Measurements from ENCODE around the gene WDFY4.

The WDFY4 gene

GRCh38 chr10:48890888-48891850 lies 206.5 kb downstream of the WDFY4 start:
- DNase-seq = no peak

- DNase-seq = no peak
Observed at GRCh38 chr10:48894911-48895802, 210.5 kb downstream of the WDFY4 start.

- DNase-seq = no peak
Observed at GRCh38 chr10:48895803-48896195, 211.1 kb downstream of the WDFY4 start.

- DNase-seq = no peak
Observed at GRCh38 chr10:48896756-48897440, 212.2 kb downstream of the WDFY4 start.

GRCh38 chr10:48897441-48897790 lies 212.7 kb downstream of the WDFY4 start:
- DNase-seq = no peak

GRCh38 chr10:48898426-48898825 lies 213.8 kb downstream of the WDFY4 start:
- no peak for DNase-seq

- no peak for DNase-seq
Observed at GRCh38 chr10:48899781-48900180, 215.1 kb downstream of the WDFY4 start.

GRCh38 chr10:48900371-48900801 lies 215.7 kb downstream of the WDFY4 start:
- DNase-seq = no peak

GRCh38 chr10:48901319-48901718 lies 216.6 kb downstream of the WDFY4 start:
- DNase-seq = no peak

GRCh38 chr10:48902096-48902495 lies 217.4 kb downstream of the WDFY4 start:
- DNase-seq = no peak

GRCh38 chr10:48903151-48903550 lies 218.5 kb downstream of the WDFY4 start:
- no peak for DNase-seq

- no peak for DNase-seq
Observed at GRCh38 chr10:48904861-48905260, 220.2 kb downstream of the WDFY4 start.

GRCh38 chr10:48905311-48905710 lies 220.6 kb downstream of the WDFY4 start:
- DNase-seq = no peak

- DNase-seq = no peak
Observed at GRCh38 chr10:48906841-48907240, 222.2 kb downstream of the WDFY4 start.

GRCh38 chr10:48907730-48908129 lies 223.1 kb downstream of the WDFY4 start:
- DNase-seq = no peak

- DNase-seq = no peak
Observed at GRCh38 chr10:48910548-48910947, 225.9 kb downstream of the WDFY4 start.

- no peak for DNase-seq
Observed at GRCh38 chr10:48913674-48914073, 229.0 kb downstream of the WDFY4 start.

- DNase-seq = no peak
Observed at GRCh38 chr10:48923748-48924147, 239.1 kb downstream of the WDFY4 start.

GRCh38 chr10:48924988-48925387 lies 240.3 kb downstream of the WDFY4 start:
- no peak for DNase-seq

GRCh38 chr10:48926255-48926654 lies 241.6 kb downstream of the WDFY4 start:
- no peak for DNase-seq

- DNase-seq = no peak
Observed at GRCh38 chr10:48926764-48927540, 242.3 kb downstream of the WDFY4 start.

- DNase-seq = no peak
Observed at GRCh38 chr10:48929413-48929990, 244.8 kb downstream of the WDFY4 start.

Measured in activated CD8-positive, alpha-beta memory T cell treated with anti-CD3 and anti-CD28 coated beads for 24 hours (primary cell).